Skin of body (tissue), 2 donors: ENCODE measurements around the gene PRMT9. TPM values are rescaled to one million over a fixed set of nuclear protein-coding genes. Genes with fewer than 3 reads are reported as not detected.

Experiments
- DNase-seq: peaks from one replicate; lab custom pipeline; 2025; lab: John Stamatoyannopoulos, UW
- total RNA-seq: library from RNA; depleted of rRNA; stranded (reverse); fragments of >200 nt; gene quantifications from one replicate; pipeline ENCODE4 v1.2.3, GENCODE V29; 2014

The PRMT9 gene
- total RNA-seq, 1 donor from 2014 or later: 14.2 TPM

DNA sequence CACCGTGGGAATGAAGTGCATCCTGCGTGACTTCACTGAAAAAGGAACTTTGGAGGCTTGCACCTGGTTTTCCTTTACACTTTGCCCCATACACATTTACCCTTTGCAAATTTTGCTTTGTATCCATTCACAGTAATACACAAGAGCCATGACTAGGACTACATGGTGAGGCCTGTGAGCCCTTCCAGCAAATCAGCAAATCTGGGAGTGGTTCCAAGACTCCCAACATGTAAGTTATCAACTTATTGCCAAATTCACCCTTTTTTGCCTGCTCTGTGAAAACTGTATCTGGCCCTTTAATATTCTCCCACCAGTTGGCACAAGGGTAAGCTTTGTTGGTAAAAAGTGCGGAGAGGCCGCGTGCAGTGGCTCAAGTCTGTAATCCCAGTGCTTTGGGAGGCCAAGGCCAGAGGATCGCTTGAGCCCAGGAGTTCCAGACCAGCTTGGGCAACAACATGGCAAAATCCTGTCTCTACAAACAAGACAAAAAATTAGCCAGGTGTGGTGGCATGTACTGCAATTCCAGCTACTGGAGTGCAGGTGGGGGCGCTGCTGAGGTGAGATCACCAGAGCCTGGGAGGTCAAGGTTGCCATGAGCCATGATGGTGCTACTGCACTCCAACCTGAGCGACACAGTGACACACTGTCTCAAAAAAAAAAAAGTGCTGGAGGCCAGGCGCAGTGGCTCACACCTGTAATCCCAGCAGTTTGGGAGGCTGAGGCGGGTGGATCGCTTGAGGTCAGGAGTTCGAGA is 5.0 kb downstream of the PRMT9 start:
- no peak for DNase-seq

DNA sequence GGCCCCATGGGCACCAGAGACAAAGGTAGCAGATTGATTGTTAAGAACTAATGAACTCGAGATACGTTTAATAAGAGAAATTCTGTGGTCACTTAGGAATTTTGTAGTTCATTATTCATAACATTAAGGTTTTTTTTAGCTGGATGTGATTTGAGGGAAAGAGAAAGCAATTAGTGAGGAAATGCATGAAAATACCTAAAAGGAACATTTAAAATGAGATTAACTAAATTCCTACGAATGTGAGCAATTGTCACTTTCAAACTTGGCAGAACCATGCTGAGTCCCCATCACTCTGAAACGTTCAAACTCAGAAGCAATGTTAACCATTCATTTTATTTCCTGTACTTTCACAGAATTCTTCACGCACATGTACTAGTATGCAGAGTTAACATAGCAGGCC is 5.9 kb downstream of the PRMT9 start:
- no peak for DNase-seq

DNA sequence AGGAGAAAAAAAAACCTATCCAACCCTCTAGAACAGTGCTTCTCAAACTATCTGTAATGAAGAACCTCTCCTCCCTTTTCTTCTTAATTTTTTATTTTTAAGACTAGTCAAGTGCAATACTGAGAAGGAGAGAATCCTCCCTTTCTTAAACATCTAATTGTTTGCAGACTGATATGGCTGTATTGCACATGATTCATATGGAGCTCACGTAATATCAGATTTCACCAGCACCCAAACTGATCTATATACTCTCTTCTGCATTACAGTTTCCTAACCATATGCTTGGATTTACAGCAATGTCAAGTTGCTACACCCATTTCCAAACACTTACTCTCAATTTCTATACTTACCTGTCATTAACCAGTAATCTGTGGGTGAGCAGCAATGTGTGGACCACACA is 9.5 kb downstream of the PRMT9 start:
- DNase-seq: no peak

DNA sequence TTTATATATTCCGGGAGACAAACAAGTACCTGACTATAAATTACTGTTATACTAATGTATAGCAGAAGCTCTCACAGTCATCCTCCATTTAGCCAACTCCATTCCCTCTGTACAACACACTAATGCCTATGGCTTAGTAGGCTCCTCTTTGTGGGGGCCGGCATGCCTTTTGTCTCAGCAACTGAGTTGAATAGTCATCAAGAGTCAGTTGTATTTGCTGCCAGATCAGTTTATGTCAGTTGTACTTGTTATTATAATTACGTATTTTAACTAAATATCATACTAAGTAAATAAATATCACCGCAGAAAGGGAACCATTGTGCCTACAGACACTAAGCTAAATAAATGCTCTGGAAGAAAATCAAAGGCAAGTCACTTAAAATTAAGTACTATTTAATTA is 9.9 kb downstream of the PRMT9 start:
- DNase-seq: no peak

DNA sequence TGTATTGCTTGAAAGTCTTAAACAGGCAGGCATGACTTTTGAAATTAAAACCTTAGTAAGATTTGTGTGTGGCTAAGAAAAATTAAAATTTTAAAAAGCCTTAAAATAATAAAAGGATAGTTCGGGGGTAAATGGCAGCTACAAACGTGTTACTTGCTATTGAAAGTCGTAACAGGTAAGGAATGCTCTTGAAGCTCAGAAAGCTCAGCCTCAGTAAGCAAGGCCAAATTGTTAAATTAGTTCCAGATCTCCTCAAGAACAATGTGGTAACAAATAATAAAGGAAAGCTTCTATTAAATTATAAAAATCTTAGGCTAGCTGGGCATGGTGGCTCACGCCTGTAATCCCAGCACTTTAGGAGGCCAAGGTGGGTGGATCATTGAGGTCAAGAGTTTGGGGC is 25.5 kb downstream of the PRMT9 start:
- DNase-seq: no peak

DNA sequence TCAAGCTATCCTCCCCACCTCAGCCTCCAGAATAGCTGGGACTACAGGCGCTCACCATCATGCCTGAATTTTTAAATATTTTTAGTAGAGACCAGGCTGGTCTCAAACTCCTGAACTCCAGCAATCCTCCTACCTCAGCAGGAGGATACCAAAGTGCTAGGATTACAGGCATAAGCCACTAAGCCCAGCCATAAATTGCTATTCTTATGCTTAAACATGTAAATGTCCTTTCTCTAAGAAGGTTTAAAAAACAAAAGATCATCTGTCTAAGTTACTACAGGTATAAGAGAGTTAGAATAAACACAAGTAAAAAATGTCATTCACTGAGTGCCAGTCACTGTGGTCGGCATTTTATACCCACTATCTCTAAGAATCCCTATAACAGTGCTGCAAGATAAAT is 28.3 kb downstream of the PRMT9 start:
- DNase-seq: no peak

DNA sequence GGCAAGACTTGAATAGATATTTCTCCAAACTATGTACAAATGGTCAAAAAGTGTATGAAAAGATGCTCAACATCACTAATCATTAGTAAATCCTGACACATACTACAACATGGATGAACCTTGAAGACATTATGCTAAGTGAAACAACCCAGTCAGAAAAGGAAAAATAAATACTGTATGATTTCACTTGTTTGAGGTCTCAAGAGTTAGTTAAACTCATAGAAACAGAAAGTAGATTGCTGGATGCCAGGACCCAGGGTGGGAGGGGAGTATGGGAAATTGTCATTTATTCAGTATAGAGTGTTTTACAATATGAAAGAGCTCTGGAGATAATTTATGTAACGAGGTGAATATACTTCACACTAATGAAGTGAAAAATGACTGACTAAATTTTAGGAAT is 32.4 kb downstream of the PRMT9 start:
- no peak for DNase-seq

DNA sequence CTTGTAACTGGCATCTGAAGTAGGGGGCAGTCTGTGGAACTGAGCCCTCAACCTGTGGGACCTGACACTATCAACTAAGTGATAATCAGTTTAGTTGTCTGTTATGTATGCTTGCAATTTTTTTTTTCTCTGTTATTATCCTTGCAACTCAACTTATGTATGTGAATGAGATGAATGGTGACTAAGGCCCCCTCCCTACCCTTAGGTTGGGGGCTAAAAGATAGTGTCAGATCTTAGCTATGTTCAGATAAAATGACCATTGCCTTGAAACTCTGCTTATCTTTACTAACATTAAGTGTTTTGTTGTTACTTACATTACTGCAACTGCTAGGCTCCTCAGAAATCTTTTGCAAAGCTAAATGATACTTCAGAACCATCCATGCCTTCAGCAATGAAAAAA is 35.3 kb downstream of the PRMT9 start:
- DNase-seq: no peak

DNA sequence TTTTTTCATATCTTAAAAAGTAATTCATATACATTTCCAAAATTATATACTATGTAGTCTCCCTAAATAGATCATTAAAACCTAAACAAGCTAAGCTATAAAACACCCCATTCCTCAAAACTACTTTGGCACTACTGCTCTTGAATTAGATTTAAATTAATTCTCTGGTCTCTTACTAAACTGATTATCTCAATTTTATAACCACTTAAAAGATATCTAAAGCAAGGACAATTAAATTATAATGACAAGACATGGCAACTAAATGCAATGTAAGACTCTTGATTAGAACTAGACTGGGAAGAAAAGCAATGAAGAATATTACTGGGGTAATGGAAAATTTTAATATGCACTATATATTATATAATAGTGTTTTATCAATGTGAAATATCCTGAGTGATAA is 38.9 kb downstream of the PRMT9 start:
- no peak for DNase-seq

DNA sequence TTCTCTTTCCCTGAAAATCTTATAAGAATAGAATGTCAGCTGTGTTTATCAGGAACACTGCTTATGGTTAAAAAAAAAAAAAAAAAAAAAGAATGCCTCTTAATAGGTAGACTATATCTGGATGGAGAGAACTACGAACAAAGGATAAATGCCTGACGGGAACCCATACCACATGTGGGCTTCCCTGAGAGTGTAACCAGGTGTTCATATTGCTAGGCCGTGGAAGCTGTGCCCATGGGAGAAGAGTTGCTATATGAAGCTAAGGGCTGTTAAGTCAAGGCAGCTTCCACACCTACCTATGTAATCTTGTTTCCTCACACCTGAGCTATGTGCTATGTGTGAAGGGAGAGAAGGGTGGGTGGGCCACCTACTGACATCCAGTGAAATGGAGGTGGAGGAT is 39.5 kb downstream of the PRMT9 start:
- no peak for DNase-seq

DNA sequence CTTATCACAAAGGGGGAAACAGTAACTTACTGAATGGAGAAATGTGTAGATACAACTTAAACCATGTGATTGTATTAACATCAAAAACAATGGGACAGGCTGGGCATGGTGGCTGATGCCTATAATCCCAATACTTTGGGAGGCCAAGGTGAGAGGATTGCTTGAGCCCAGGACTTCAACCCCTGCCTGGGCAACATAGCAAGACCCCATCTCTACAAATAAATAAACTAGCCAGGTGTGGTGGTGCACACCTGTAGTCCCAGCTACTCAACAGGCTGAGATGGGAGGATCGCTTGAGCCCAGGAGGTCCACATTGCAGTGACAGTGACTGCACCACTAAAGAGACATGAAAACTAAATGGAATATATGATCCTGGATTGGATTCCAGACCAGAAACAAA is 40.3 kb downstream of the PRMT9 start:
- DNase-seq: no peak

DNA sequence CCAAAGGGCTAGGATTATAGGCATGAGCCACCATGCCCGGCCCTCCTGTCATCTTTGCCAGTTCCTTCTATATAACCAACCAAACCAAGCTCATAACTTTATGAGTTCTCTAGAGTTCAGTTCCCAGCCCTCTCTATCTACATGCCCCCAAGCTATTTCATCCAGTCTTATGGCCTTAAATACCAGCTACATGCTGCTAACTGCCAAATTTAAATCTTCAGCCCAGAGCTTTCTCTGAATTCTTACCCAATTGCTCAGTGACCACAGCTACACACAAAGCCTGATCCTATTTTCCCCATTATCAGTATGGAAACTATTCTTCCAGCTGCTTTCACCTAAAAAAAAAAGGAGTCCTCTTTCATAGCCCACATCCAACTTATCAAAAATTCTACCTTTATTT is 43.6 kb downstream of the PRMT9 start:
- DNase-seq: no peak

DNA sequence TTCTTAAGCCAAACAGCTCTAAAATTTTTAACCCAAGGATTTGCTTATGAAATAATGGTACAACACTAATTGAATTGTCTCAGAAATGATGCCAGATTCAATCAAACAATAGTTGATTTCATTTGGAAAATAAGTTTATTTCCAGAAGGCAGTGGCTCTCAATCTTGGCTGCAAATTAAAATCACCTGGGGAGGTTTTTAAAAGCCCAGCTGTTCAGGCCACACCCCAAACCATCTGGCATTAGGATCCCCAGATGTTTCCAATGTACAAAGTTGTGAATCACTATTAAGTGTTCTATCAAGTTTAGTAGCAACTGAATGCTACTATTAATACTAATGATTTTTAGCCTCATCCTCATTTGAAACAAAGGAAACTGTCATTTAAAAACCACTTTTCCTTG is 44.6 kb downstream of the PRMT9 start:
- peak; percentile 45 for DNase-seq

DNA sequence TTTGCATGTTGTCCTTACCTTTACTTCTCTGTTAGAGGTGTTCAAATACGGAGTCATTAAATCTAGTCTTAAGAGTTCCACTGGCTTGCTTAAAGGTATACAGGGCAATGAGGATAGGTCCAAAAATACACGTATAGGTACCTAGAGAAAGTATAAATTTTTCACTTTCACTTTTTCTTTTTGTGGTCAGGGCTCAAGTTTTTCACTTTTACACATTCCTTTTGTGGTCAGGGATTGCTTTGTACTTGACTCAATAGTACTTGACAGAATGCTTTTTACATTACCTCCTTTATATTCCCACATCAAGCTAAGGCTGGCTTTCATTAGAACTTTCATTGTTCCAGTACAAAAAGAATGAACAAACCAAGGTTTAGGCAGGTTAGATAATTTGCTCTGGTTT is 45.0 kb downstream of the PRMT9 start:
- no peak for DNase-seq

DNA sequence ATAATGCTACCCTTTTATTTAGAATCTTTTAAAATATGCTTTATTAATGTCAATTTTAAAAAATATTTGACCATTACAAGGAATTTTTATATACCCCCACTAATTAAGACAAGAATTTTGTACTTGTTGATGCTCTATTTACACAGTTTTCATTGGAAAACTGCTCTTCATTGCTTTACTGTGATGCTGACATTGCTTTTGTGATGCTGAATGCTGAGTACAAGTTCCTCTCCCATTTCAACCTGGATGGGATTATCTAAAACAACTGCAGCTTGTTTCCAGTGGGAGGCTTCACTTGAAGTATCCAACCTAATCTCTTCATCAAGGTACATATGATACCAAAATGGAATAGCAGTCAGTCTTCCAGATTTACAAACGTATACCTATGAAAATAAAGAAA is 45.6 kb downstream of the PRMT9 start:
- DNase-seq: no peak

DNA sequence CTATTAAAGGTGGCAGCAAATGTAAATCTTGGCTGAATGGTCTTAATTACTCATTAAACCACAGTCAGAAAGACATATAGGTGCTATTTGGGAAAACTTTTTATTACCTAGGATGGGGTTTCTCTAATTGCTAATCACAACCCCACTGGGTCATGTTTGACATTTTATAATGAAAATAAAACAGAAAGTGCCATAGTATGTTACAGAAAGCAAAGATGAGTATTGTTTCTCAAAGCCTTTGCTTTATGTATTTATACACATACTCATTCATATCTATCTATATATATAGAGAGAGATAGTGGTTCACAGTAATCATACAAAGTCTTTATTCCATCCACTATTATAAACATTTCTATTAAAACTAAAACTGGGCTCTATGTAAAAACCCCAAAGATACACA is 48.6 kb downstream of the PRMT9 start:
- DNase-seq: no peak

DNA sequence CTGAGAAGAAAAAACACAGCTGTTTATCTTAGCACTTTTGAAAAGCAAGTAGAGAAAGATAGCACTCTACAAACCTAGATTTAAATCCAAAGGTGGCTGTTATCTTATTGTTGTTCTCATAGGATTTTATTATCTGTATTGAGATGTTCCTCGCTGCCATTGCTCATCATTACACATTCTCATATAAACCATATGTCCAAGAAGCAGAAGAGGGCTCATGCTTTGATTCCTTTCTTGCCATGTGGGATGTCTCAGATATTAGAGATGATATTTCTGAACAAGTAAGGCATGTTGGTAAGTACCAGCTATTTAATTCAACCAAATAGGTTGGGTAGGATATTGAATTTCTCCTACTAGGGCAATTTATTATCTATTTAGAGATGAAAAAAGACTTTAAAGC is 50.3 kb downstream of the PRMT9 start:
- DNase-seq: no peak

DNA sequence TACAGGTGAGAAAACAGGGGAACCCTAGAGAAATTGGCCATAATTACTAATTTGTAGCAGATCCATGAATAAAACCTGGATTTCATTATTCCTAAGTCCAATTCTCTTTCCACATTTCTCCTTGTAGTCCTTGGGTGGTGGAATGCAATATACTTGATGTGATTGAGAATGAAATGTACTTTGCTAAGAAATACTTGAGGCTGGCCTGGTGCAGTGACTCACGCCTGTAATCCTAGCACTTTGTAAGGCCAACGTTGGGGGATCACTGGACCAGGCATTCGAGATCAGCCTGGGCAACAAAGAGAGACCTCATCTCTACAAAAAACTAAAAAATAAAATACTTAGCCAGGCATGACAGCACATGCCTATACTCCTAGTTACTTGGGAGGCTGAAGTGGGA is 50.9 kb downstream of the PRMT9 start:
- DNase-seq: no peak

DNA sequence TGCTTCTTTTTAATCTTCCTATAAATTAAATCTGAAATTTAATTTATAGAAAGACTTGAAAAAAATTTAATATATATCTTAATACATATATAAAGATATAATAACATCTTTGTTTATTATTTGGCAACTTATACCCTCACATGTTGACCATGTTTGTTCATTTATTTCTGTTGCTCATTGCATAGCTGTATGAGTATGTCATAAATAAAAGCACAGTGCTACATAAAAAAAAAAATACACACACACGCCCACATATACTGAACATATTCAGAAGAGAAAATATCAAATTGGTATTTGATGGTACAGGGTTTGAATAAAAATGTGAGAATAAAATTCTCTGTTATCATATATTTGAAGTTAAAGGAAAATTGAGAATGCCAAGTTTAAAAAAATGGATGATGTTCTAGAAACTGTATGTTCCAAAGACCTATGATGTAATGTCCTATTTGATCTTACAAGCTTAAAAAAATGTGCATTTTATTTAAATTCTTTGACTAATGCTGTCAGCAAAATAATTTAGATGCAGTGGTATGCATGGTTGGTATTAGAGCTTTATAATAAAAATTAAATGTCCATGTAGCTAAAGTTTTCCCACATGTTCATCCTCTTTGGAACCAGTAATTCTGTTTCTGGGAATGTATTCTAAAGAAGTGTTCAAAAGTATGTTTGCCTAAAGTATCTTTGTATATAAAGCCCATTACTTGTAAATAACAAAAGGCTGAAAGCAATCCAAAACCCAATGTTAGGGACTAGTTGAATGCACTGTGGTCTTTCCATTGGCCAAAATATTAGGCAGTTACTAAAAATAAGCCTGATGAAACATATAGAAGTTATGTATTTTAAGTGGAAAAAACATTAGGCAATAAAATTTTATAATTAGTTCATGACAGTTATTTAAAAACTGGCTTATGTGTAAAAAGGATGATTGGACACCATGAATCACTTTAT is 53.9 kb downstream of the PRMT9 start:
- peak; percentile 87 for DNase-seq

DNA sequence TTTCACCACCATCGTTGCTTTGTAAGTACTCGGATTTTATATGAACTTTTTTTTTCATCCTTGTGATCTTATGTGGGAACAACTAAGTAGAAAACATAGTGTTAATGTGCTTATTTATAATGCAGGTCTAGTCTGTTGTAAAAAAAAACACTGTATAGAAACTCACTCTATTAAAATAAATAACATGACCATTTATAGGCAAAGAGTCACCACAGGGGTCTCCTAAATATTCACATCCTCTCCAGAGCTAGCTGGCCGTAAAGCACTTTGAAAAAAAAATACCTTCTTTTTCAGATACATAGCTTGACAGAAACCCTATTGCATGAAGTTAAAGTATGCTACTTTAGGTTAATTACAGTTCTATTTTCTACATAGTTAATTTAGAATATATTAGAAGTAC is 55.5 kb downstream of the PRMT9 start:
- no peak for DNase-seq

DNA sequence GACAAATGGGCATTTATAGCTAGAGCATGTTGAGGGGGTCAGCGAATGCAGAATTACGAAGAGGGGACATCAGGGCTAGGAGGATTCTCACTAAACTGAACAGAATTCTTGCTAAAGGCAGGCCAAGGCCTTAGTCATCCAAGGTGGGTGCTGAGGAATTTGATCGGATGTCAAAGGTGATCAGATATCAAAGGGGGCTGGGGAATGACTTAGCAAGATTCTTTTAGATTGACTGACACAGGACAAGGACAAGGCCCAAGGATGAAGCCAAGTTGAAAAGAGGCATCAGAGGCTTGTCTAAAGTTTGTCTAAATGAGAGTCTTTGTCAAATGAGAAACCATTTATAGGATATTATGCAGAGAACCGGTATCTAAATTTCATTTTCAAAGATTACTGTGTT is 57.1 kb downstream of the PRMT9 start:
- no peak for DNase-seq

DNA sequence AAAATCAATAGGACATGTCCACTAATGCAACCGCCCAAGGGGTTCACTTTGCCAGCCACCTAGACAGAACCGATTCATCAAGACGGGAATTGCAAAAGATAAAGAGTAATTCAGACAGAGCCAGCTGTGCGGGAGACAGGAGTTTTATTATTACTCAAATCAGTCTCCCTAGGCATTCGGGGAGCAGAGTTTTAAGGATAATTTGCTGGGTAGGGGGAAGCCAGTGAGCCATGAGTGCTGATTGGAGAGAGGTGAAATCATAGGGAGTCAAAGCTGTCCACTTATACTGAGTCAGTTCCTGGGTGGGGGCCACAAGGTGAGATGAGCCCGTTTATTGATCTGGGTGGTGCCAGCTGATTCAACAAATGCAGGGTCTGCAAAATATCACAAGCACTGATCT is 58.2 kb downstream of the PRMT9 start:
- DNase-seq: no peak

DNA sequence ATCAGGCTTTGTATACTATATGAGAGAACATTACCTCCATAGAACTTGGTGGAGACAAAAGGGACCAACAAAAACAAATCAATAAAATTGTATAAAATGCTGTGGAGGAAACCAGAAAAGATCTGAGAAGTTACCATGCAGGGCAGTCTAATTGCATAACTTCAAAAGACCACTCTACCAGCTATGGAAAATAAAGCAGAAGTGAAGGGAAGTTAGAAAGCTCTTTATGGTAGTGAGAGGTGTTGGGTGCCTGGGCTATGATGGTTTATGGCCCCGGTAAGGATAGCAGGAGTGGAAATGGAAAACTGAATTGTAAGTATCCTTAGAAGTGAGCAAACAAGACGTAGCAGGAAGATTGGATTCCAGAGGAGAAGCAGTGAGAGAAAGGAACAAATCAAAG is 63.6 kb downstream of the PRMT9 start:
- no peak for DNase-seq
